ENCODE measurements around the gene KLHL21.

Gene KLHL21

GRCh38 chr1:6599141-6599975 is 3.3 kb downstream of the KLHL21 start:
- DNase-seq, result no peak

GRCh38 chr1:6597777-6598131 is 4.9 kb downstream of the KLHL21 start:
- no peak for DNase-seq

DNA sequence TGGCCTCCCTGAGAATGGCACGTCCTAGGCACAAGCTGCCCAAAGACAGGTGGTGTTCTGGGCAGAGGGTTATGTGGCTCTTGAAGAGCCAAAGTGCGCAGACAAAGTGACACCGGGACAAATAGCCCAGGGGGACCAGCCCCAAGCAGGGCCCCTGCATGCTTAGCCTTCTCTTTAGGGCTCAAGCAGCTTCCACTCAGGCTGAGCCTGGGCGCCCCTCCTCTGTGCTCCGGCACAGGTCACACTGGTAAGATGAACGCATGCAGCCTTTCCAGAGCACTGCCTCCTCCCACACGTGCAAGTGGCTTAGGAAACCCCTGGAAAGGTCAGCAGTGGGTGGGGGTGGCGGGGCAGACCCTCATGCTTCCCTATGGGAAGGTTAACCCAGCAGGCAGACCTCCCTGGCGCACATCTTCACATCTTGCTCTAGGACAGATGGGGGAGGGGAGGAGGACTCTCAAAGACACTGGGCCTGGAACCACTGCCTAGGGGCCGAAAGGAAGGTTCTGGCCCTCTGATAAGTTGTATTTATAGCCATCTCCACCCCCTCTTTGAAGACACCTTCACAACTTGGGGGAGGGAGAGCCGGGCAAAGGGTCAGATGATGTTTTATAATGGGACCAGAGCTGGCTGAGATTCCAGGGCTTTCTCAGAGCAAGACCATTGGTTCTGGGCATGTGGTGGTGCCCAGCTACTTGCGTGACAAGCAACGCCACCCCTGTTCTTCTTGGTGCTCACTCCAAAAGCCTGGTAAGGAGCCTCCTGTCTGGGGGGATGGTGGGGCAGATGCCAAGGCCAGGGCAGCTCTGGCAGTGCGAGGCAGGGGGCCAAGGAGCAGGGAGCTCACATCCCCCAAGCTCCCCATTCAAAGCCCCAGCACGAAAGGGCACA is 5.5 kb downstream of the KLHL21 start:
- DNase-seq, result no peak

- no peak for DNase-seq
Measured at GRCh38 chr1:6596351-6596750, 6.3 kb downstream of the KLHL21 start.

DNA sequence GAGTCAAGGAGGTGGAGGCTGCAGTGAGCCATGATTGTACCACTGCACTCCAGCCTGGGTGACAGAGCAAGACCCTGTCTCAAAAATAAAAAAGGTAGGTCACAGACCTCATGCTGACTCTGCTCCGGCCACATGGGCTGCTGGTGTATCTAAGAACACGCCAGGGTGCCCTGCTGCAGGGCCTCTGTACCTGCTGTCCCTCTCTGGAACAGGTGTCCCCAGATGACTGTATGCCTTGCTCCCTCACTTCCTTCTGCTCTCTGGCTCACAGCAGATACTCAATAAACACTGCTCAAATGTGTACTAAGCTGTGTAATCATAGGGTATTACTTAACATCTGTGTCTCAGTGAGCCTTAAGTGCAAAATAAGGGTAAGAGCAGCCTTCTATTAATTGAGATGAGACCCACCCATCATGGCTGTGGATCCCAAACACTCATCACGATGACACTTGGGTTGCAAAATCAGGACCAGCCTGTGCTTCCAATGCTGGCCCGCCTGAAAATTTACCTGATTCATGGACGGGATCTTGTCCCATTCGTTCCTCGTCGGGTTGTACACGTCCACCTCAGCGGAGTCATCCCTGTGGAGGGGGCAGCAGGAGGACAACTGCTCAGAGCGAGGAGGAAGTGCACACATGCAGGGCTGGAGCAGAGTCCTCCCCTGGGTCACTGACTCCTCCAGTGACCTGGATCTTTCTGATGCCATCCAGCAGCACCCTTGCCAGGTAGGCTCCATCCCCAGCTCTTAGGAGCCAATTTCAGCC is 7.5 kb downstream of the KLHL21 start:
- DNase-seq, result no peak

DNA sequence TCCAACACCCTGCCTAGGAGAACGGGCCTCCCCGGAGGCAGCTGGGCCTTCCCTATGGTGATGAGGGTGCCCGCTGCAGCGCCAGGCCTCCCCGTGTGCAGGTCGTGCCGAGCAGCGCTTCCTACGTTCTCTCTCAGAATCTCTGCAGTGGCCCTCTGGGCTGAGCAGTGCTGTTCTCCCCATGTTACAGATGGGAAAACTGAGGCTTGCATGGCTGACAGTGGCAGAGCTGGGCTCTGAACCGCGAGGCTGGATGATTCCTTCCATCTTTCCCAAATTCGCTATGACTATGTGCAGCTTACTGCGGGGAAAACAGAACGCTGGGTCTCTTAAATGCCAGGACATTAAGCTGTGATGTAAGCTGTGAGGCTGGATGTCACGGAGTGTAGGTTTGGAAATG is 8.9 kb downstream of the KLHL21 start:
- no peak for DNase-seq

DNA sequence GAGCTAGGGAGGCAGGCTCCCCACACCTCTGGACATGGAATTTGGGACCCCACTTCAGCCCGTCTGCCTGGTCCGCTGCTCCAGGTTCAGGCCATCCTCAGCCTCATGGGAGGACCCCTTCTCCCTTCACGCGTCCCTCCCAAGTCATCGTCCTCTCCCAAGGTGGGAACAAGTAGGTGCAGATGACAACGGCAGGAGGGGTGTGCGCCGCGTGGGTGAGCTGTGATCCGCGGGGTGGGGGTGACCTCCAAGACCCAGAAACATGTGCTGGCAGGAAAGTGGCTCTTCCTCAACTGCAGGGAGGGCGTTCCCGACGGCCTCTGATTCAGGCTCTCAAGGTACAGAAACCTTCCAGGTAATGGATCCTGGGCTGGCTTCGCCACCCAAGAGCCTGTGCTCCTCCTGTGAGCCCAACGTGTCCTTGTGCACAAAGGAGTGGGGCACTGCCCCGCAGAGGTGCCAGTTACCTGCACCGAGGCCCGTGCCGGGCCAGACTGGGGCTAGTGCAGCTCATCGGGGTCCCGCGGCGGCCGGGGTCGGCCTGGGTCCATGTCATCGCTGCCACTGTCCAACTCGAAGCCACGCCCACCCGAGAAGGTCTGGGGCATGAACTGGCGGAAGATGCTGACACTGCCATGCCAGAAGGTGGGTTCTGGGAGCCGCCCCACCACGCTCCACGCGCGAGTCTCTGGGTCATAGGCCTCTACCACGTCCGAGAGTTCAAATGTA is 9.6 kb downstream of the KLHL21 start:
- no peak for DNase-seq

- DNase-seq, result no peak
Measured at GRCh38 chr1:6592441-6592840, 10.2 kb downstream of the KLHL21 start.

DNA sequence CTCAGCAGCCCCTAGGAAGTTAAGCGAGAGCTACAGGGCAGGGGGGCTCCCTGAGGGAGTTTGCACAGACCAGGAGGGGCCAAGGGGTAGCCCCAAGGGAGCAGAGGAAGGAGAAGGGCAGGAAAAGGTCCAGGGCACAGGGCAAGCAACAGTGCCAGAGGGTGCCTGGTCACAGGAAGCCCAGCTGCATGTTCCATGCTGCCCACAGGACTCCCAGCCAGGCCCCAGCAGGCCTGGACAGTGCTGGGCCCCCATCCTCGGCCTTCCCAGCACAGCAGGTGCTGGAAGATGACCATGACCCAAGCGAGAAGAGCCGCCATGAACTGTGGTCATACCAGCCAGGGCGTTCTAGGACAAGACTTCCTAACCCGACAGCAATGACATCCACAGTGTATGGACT is 11.0 kb downstream of the KLHL21 start:
- no peak for DNase-seq

DNA sequence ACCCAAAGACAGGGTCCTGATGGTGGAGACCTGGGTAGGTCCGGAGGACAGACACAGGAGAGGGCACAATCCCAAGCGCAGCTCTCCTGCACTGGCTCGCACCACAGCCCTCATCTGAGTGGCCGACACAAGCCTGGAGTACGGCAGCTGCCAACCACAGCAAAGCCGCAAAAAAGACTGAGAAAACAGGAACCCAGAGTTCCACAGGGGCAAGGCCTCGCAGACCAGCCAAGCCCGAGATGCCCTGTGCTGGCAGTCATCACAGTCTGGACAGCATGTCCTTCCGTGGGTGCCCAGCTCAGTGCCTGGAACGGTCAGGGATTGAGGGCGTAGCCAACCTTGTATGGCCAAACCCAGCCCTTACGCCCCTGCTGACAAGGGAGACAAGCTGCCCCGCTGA is 11.4 kb downstream of the KLHL21 start:
- no peak for DNase-seq

GRCh38 chr1:6590046-6590445 is 12.6 kb downstream of the KLHL21 start:
- DNase-seq, result no peak

DNA sequence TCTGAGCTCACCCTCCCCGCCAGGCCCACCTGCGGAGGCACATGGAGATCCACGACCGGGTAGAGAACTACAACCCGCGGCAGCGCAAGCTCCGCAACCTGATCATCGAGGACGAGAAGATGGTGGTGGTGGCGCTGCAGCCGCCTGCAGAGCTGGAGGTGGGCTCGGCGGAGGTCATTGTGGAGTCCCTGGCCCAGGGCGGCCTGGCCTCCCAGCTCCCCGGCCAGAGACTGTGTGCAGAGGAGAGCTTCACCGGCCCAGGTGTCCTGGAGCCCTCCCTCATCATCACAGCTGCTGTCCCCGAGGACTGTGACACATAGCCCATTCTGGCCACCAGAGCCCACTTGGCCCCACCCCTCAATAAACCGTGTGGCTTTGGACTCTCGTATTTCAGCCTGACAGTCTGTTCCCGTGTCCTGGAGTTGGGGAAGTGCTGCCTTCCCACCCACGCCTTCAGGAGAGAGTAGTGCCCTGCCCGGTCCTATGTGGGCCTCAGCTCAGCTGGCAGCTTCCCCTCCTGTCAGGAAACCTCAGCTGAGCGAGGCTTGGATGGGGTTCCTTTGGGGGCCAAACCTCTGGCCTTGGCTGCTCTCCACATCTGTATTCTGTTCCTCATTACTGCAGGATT is 13.7 kb downstream of the KLHL21 start:
- DNase-seq, result no peak

DNA sequence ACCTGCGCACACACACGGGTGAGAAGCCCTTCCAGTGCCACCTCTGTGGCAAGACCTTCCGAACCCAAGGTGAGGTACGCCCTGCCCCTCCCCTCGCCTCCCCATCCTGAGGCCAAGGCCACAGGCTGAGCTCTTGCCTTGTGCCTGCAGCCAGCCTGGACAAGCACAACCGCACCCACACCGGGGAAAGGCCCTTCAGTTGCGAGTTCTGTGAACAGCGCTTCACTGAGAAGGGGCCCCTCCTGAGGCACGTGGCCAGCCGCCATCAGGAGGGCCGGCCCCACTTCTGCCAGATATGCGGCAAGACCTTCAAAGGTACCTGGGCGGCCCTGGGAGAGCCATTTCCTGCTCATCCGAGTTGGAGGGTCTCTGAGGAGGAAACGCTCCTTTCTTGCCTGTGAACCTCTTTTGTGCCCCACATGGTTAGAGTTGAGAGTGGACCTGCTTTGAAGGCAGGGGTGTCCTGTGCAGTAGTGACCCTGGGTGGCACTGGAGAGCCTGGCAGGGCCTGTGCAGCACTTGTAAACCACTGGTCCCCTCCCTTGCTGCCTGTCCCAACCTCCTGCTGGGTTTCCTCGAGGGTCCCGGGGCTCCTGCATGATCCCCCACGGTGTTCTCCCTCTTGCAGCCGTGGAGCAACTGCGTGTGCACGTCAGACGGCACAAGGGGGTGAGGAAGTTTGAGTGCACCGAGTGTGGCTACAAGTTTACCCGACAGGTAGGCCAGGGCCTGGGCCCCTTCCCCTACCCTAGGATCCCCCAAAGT is 14.4 kb downstream of the KLHL21 start:
- no peak for DNase-seq

DNA sequence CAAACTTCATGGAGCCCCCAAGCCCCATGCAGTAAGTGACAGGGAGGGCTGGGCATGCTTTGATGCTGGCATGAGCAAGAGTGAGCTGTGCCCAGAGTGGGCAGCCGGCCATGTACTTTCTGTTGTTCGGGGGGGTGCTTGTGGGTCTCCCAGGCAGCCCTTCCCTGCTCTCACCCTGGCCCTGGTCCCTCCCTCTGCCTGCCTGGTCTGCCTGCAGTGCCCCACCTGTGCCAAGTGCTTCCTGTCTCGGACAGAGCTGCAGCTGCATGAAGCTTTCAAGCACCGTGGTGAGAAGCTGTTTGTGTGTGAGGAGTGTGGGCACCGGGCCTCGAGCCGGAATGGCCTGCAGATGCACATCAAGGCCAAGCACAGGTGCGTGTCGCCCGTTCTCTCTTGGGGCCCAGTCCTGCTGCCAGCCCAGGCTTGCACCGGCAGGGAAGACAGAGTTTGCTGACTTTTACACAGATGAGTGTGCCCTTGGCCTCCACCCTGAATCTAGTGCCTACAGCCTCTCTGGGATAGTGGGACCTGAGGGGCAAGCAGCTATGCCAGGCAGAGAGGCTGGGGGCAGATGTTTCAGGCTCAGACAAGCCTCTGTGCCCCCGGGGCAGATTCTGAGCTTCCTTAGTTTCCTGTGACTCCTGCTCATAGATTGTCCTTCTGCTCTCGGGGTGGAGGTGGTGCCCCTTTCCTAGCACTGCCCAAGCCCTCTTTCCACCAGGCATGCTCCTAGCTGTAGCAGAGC is 15.2 kb downstream of the KLHL21 start:
- no peak for DNase-seq

GRCh38 chr1:6586404-6586816 is 16.3 kb downstream of the KLHL21 start:
- DNase-seq, result no peak

- no peak for DNase-seq
Measured at GRCh38 chr1:6585841-6586240, 16.8 kb downstream of the KLHL21 start.

DNA sequence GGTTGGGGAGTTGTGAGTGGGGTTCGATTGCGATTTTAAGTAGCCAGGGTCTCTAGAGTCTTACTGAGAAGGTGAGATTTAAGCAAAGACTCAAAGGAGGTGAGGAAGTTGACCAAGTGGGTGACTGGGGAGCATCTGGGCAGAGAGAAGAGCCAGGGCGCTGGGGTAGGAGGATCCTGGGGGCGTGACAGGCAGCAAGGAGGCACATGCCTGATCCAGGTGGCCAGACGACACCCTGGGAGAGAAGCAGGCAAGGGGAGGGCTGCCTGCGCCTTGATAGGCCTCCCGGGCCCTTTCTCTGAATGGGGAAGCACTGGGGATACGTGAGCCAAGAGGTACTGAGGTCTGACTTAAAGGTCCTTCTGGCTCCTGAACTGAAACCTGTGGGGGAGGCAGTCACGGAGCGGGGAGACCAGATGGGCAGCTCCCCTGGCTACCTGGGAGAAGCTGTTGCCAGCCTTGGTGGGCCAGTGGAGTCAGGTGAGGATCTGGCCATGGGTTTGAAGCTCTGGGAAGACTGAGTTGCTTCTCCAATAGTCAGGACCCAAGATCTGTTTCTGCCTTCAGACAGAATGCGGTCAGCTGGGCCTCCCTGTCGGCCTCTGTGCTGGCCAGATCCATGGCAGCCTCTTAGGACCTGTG is 17.5 kb downstream of the KLHL21 start:
- no peak for DNase-seq

GRCh38 chr1:6584126-6585080 is 18.3 kb downstream of the KLHL21 start:
- DNase-seq, result no peak

- DNase-seq, result no peak
Measured at GRCh38 chr1:6582370-6582769, 20.3 kb downstream of the KLHL21 start.

Measured in retina (tissue), 1 donor.